IMR-90 (cell line): ENCODE data around the gene ZNF816. TPM values are rescaled to one million over a fixed set of nuclear protein-coding genes. Genes with fewer than 3 reads are reported as not detected.

Source experiments
- ATAC-seq: fragments of 200-7000 bp; cut with Tn5 transposase; 2 replicates; pipeline ENCODE4 v1.9.1; 2020; ENCODE audit warnings: low read depth, mild to moderate bottlenecking, moderate library complexity
- BruUV-seq: library from RNA; stranded (reverse); fragments of 400-500 nt; replicated peaks from 2 replicates; lab custom pipeline; 2021; lab: Mats Ljungman, UMichigan
- CTCF ChIA-PET: fragments of 300-600 bp; formaldehyde crosslinking; extraction: SDS; loops from one replicate; lab custom pipeline; 2021; ENCODE audit warnings: antibody characterized with exemption; lab: Yijun Ruan, JAX
- POLR2A ChIA-PET: fragments of 300-600 bp; sonication (Branson Sonifier 250); formaldehyde crosslinking; loops from one replicate; lab custom pipeline; 2022; ENCODE audit warnings: antibody characterized with exemption; ENCODE audit not compliant: unreplicated experiment; lab: Charles Lee
- DNase-seq: peaks from one replicate; pipeline ENCODE4 v3.0.0; 2013
- H2AFZ ChIP-seq: replicated peaks from 2 replicates; pipeline ENCODE3; 2013; ENCODE audit warnings: low read length, mild to moderate bottlenecking; ENCODE audit not compliant: poor library complexity
- H2AK5ac ChIP-seq: 2 replicates; pipeline ENCODE4 v1.6.1; 2013; ENCODE audit warnings: low read depth, low read length, inconsistent platforms
- H2AK9ac ChIP-seq: replicated peaks from 2 replicates; pipeline ENCODE3; 2013; ENCODE audit warnings: mild to moderate bottlenecking, low read depth, low read length, moderate library complexity; ENCODE audit not compliant: poor library complexity
- H2BK120ac ChIP-seq: 2 replicates; pipeline ENCODE4 v1.6.1; 2013; ENCODE audit warnings: low read depth, low read length, inconsistent platforms
- H2BK15ac ChIP-seq: 3 replicates; pipeline ENCODE4 v1.6.1; 2013; ENCODE audit warnings: low read depth, low read length, inconsistent platforms
- H2BK20ac ChIP-seq: 2 replicates; pipeline ENCODE4 v1.6.1; 2013; ENCODE audit warnings: low read depth, mild to moderate bottlenecking, inconsistent platforms, low read length, moderate library complexity
- H2BK5ac ChIP-seq: 2 replicates; pipeline ENCODE4 v1.6.1; 2013; ENCODE audit warnings: mild to moderate bottlenecking, low read depth, low read length, inconsistent platforms; ENCODE audit not compliant: poor library complexity, severe bottlenecking
- H3K14ac ChIP-seq: replicated peaks from 2 replicates; pipeline ENCODE4 v1.6.1; 2013; ENCODE audit warnings: low read depth, low read length, inconsistent platforms
- H3K18ac ChIP-seq: 2 replicates; pipeline ENCODE4 v1.6.1; 2013; ENCODE audit warnings: low read depth, low read length, control low read depth
- H3K23ac ChIP-seq: 2 replicates; pipeline ENCODE4 v1.6.1; 2013; ENCODE audit warnings: low read depth, low read length, inconsistent platforms
- H3K27ac ChIP-seq: 2 replicates; pipeline ENCODE4 v1.5.1; 2013; ENCODE audit warnings: mild to moderate bottlenecking, control low read depth, low read length; ENCODE audit not compliant: insufficient read depth
- H3K27me3 ChIP-seq: 2 replicates; pipeline ENCODE4 v1.6.1; 2013; ENCODE audit warnings: low read length; ENCODE audit not compliant: control insufficient read depth, insufficient read depth
- H3K36me3 ChIP-seq: 2 replicates; pipeline ENCODE4 v1.6.1; 2013; ENCODE audit warnings: low read length, mixed read lengths; ENCODE audit not compliant: control insufficient read depth, insufficient read depth
- H3K4ac ChIP-seq: 2 replicates; pipeline ENCODE4 v1.6.1; 2013; ENCODE audit warnings: low read depth, low read length, inconsistent platforms
- H3K4me1 ChIP-seq: 2 replicates; pipeline ENCODE4 v1.6.1; 2013; ENCODE audit warnings: low read length, mixed read lengths; ENCODE audit not compliant: control insufficient read depth, insufficient read depth
- H3K4me2 ChIP-seq: 2 replicates; pipeline ENCODE4 v1.6.1; 2013; ENCODE audit warnings: low read depth, mild to moderate bottlenecking, control low read depth, low read length, moderate library complexity
- H3K4me3 ChIP-seq: 2 replicates; pipeline ENCODE4 v1.5.1; 2013; ENCODE audit warnings: low read depth, mild to moderate bottlenecking, control low read depth, low read length, moderate library complexity; ENCODE audit not compliant: insufficient read depth
- H3K56ac ChIP-seq: 2 replicates; pipeline ENCODE4 v1.6.1; 2013; ENCODE audit warnings: low read length, inconsistent platforms; ENCODE audit not compliant: insufficient read depth; ENCODE audit errors: extremely low read depth
- H3K79me1 ChIP-seq, 2 experiments: 2 replicates each; pipeline ENCODE4 v1.6.1; 2013; ENCODE audit warnings: low read length in 2 of 2, inconsistent platforms in 1 of 2, low read depth in 1 of 2
- H3K9ac ChIP-seq: 2 replicates; pipeline ENCODE4 v1.6.1; 2013; ENCODE audit warnings: low read depth, low read length, control low read depth
- H3K9me1 ChIP-seq: 2 replicates; pipeline ENCODE4 v1.6.1; 2013; ENCODE audit warnings: low read length, inconsistent platforms; ENCODE audit not compliant: insufficient read depth
- H3K9me3 ChIP-seq: 2 replicates; pipeline ENCODE4 v1.6.1; 2013; ENCODE audit warnings: low read length; ENCODE audit not compliant: control insufficient read depth, insufficient read depth
- H4K20me1 ChIP-seq: 2 replicates; pipeline ENCODE4 v1.6.1; 2013; ENCODE audit warnings: low read length, inconsistent platforms; ENCODE audit not compliant: insufficient read depth
- H4K5ac ChIP-seq: 2 replicates; pipeline ENCODE4 v1.6.1; 2013; ENCODE audit warnings: mild to moderate bottlenecking, low read depth, low read length, control low read depth
- H4K8ac ChIP-seq, 2 experiments: 2 replicates each; pipeline ENCODE4 v1.6.1; 2013; ENCODE audit warnings: low read depth in 2 of 2, low read length in 2 of 2, control low read depth in 1 of 2, inconsistent platforms in 1 of 2
- H4K91ac ChIP-seq: 2 replicates; pipeline ENCODE4 v1.6.1; 2013; ENCODE audit warnings: low read depth, low read length, inconsistent platforms; ENCODE audit not compliant: insufficient read depth
- WGBS, 2 experiments: methylation state at CpG; one replicate each; pipeline versions ENCODE4 v1.1.5 to v1.1.7; 2013; ENCODE audit warnings: missing lambda C conversion rate in 2 of 2; ENCODE audit not compliant: insufficient read length in 1 of 2; ENCODE audit errors: extremely low coverage in 2 of 2; 5-methylcytosine and 5-hydroxymethylcytosine counted together
- dilution Hi-C: fragments of 300-500 bp; cut with HindIII; formaldehyde crosslinking; loops from one replicate; pipeline ENCODE4 v1.14.3; 2018; ENCODE audit warnings: low sequenced_read_pairs; ENCODE audit not compliant: unreplicated experiment
- in situ Hi-C: fragments of 300-500 bp; cut with MboI; formaldehyde crosslinking; loops from 3 replicates; pipeline ENCODE4 v1.14.3; 2019; ENCODE audit warnings: low sequenced_read_pairs, inconsistent platforms, mixed read lengths
- intact Hi-C: fragments of 100-400 bp; cut with micrococcal nuclease; formaldehyde crosslinking; loops from 2 replicates; pipeline ENCODE4 v1.10.0; 2022
- polyA plus RNA-seq, 3 experiments: library from polyadenylated mRNA; depleted of rRNA; stranded (reverse); fragments of >200 nt; gene quantifications; 2 replicates each; pipeline ENCODE4 v1.2.3, GENCODE V29; 2012; ENCODE audit warnings: low replicate concordance in 1 of 3
- total RNA-seq: library from RNA; depleted of rRNA; stranded (reverse); fragments of >200 nt; gene quantifications from 2 replicates; pipeline ENCODE4 v1.2.3, GENCODE V29; 2012
- TF ChIP-seq, protein P1 (sequence below): fragments of 150-350 bp; IDR thresholded peaks from 2 replicates; pipeline ENCODE4 v1.6.1; 2017; ENCODE audit warnings: mild to moderate bottlenecking, antibody characterized with exemption, low read length, low read depth

ZNF816 gene
- total and polyA plus RNA-seq, 2 of the 4 experiments (the other 2 are of a cell fraction): 1.6 to 12.0 TPM

DNA sequence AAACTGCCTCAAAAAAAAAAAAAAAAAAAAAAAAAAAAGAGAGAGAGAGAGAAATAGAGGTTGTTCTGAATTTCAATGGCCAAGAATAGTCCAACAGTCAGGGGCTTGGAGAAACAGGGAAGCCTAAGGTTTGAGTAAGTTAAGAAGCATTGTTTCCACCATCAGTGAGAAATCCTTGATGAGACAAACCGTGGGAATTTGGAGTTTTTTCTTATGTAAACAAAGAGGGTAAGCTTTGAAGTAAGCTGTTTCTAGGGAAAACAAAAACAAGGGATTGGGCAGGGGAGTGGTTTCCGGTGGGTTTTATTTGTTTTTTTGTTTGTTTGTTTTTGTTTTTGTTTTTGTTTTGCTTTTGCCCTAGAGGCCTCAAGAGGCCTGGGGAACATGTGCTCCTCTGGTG lies 39.8 kb upstream of the ZNF816 start:
- H3K36me3 ChIP-seq: no peaks in the 10 kb centered on the region
- dilution Hi-C loops (no loop called here), intact Hi-C loops (no loop called here), in situ Hi-C loops (no loop called here)
- H2AK9ac ChIP-seq: no peak overlapping the region
- no peak overlapping the region for H2AK5ac ChIP-seq
- no peak overlapping the region for H3K14ac ChIP-seq
- no peaks in the 10 kb centered on the region for H3K27me3 ChIP-seq
- no peak overlapping the region for H4K5ac ChIP-seq
- no peak for ATAC-seq
- no peak overlapping the region for H3K9ac ChIP-seq
- DNase-seq: no peak
- WGBS, 2 experiments: no CpG with 5 or more reads among the region's 2 CpGs
- no peak overlapping the region for H3K56ac ChIP-seq
- H3K4me1 ChIP-seq: no peaks in the 10 kb centered on the region
- ChIA-PET POLR2A (interaction anchor here (0.5 kb wide), 1 partner anchor 354 kb away, joined by 3 read pairs; no protein-coding TSS in a partner anchor), CTCF (no interaction called here)
- H3K4me3 ChIP-seq: no peak overlapping the region
- H3K23ac ChIP-seq: no peak overlapping the region
- H4K91ac ChIP-seq: no peak overlapping the region
- H2BK120ac ChIP-seq: no peak overlapping the region
- H3K18ac ChIP-seq: no peak overlapping the region
- no peak overlapping the region for H2BK20ac ChIP-seq
- no TSS peak for BruUV-seq
- H4K8ac ChIP-seq: no peak overlapping the region
- H2BK5ac ChIP-seq: no peak overlapping the region
- TF ChIP-seq, protein P1, sequence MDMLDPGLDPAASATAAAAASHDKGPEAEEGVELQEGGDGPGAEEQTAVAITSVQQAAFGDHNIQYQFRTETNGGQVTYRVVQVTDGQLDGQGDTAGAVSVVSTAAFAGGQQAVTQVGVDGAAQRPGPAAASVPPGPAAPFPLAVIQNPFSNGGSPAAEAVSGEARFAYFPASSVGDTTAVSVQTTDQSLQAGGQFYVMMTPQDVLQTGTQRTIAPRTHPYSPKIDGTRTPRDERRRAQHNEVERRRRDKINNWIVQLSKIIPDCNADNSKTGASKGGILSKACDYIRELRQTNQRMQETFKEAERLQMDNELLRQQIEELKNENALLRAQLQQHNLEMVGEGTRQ: no peak
- no peak overlapping the region for H3K4ac ChIP-seq
- no peak overlapping the region for H2BK15ac ChIP-seq
- H3K9me1 ChIP-seq: no peaks in the 10 kb centered on the region
- no peaks in the 10 kb centered on the region for H3K79me1 ChIP-seq
- no peaks in the 10 kb centered on the region for H4K20me1 ChIP-seq
- H3K4me2 ChIP-seq: no peak overlapping the region
- peaks cover 7% of the 10 kb centered on the region; the same call in 1 of the 2 replicates for H3K9me3 ChIP-seq
- no peak overlapping the region for H2AFZ ChIP-seq
- no peak overlapping the region for H3K27ac ChIP-seq
